ENCODE data around the gene AMPH.

GRCh38 chr7:38545977-38546376 lies 85.2 kb downstream of the AMPH start:
- no peak for TF ChIP-seq ESRRA (CRISPR knock-in tag; IDR thresholded peaks at IDR 0.05; ENCODE audit: borderline replicate concordance)
- TF ChIP-seq TEAD4 (CRISPR knock-in tag; IDR thresholded peaks at IDR 0.05) = no peak
- TF ChIP-seq IRF1 (CRISPR knock-in tag; IDR thresholded peaks at IDR 0.05) = no peak
- TF ChIP-seq CTCF (IDR thresholded peaks at IDR 0.05) = no peak
- no peak for TF ChIP-seq ZNF263 (CRISPR knock-in tag; IDR thresholded peaks at IDR 0.05; ENCODE audit: low read depth)
- no peak for TF ChIP-seq ZNF121 (CRISPR knock-in tag; IDR thresholded peaks at IDR 0.05)
- TF ChIP-seq NFYB (CRISPR knock-in tag; conservative IDR thresholded peaks at IDR 0.05; ENCODE audit: low read depth) = no peak
- no peak for TF ChIP-seq MYBL2 (CRISPR knock-in tag; IDR thresholded peaks at IDR 0.05)
- TF ChIP-seq MAX (CRISPR knock-in tag; IDR thresholded peaks at IDR 0.05) = no peak
- no peak for TF ChIP-seq TCF7 (CRISPR knock-in tag; IDR thresholded peaks at IDR 0.05; ENCODE audit: low read depth)
- no peak for TF ChIP-seq PRDM15 (CRISPR knock-in tag; IDR thresholded peaks at IDR 0.05)
- TF ChIP-seq ZNF512 (CRISPR knock-in tag; IDR thresholded peaks at IDR 0.05; ENCODE audit: borderline replicate concordance) = no peak
